ENCODE measurements around the gene DIAPH1.

DNA sequence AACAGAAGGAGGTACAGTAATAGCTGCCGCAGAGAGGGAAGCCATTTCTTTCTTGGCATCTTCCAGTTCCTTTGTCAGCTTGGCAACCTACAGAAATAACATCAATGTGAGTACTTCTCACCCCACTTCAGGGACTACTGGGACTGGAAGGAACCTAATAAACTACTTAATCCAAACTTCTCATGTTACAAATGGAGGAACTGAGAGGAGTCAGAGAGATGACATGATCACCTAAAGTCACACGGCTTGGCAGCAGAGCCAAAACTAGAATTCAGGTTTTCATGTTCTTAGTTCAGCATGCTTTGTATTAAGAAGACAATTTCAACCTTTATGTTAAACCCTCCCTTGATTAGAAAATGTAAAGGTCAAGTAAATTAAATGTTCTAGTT lies 44.7 kb downstream of the DIAPH1 start:
- TF ChIP-seq, protein P1, sequence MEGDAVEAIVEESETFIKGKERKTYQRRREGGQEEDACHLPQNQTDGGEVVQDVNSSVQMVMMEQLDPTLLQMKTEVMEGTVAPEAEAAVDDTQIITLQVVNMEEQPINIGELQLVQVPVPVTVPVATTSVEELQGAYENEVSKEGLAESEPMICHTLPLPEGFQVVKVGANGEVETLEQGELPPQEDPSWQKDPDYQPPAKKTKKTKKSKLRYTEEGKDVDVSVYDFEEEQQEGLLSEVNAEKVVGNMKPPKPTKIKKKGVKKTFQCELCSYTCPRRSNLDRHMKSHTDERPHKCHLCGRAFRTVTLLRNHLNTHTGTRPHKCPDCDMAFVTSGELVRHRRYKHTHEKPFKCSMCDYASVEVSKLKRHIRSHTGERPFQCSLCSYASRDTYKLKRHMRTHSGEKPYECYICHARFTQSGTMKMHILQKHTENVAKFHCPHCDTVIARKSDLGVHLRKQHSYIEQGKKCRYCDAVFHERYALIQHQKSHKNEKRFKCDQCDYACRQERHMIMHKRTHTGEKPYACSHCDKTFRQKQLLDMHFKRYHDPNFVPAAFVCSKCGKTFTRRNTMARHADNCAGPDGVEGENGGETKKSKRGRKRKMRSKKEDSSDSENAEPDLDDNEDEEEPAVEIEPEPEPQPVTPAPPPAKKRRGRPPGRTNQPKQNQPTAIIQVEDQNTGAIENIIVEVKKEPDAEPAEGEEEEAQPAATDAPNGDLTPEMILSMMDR (IDR thresholded peaks at IDR 0.05) = no peak
- TF ChIP-seq POLR2A (IDR thresholded peaks at IDR 0.05) = no peak
